ENCODE measurements around the gene NGF.

- TF ChIP-seq CTCF (IDR thresholded peaks at IDR 0.05) (no peak), ZFX (IDR thresholded peaks at IDR 0.05; ENCODE audit: borderline replicate concordance) (no peak)
These were observed 5.0 kb downstream of the NGF start for GRCh38 chr1:115332813-115333608.

Measured in 22Rv1 (cell line).